ENCODE data around the gene FEV.
"Not testable (repeated sequence)": the region's sequence is repeated elsewhere in the genome, so short reads cannot be mapped to it uniquely, and the experiment has no call there.

Gene FEV

GRCh38 chr2:218946621-218947020 lies 38.4 kb downstream of the FEV start:
- no peak for DNase-seq (ENCODE audit: low read depth in 2 of 3, low spot score in 2 of 3)

DNA sequence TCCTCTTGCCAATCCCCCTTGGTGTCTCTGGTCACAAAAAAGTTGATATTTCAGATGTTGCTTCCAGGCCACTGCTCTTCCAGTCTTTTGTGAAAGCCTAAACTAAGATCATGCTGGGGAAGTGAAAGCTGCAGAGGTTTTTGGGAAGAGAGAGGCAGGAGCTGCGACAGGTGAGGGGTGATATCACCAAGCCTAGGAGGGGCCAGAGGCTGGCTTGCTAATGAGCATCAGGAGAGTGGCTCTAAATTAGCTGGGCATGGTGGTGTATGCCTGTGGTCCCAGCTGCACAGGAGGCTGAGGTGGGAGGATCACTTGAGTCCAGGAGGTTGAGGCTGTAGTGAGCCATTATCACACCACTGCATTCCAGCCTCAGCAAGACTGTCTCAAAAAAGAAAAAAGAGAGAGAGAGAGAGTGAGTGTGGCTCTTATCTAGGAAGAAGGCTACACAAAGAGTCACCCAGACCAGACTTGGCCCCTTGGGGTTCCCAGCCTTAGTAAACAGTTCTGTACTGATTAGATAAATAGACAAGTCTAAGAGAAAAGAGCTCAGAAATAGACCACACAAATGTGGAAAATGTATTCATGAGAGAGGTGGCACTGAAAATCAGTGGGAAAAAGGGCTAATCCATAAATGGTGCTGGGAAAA lies 40.1 kb downstream of the FEV start:
- no peak for DNase-seq (ENCODE audit: low read depth in 2 of 3, low spot score in 2 of 3)

- DNase-seq (ENCODE audit: low read depth in 2 of 3, low spot score in 2 of 3): not testable (repeated sequence)
Observed at GRCh38 chr2:218931751-218932150, 53.2 kb downstream of the FEV start.

All from activated CD8-positive, alpha-beta memory T cell treated with anti-CD3 and anti-CD28 coated beads for 48 hours (primary cell).